T-cell (primary cell): ENCODE data around the gene LMX1B. TPM values are rescaled to one million over a fixed set of nuclear protein-coding genes. Genes with fewer than 3 reads are reported as not detected.

Experiments used
- ATAC-seq, 4 experiments: fragments of 200-7000 bp in 3 of 4; fragments of 150-1000 bp in 1 of 4; cut with Tn5 transposase; replicated peaks in 1 of 4; 1 replicate in 3 of 4; 2 replicates in 1 of 4; pipeline ENCODE4 v1.10.0; 2021; ENCODE audit warnings: moderate library complexity in 3 of 4, mild to moderate bottlenecking in 2 of 4, moderate number of reproducible peaks in 1 of 4
- CTCF ChIA-PET, 2 donors: fragments of 300-600 bp; sonication (Branson Sonifier 250); formaldehyde crosslinking; loops; one replicate each; lab custom pipeline; 2022; ENCODE audit warnings: antibody characterized with exemption in 2 of 2; lab: Charles Lee
- POLR2A ChIA-PET, 2 donors: fragments of 300-600 bp; sonication (Branson Sonifier 250); formaldehyde crosslinking; loops; one replicate each; lab custom pipeline; 2022; ENCODE audit warnings: antibody characterized with exemption in 2 of 2; lab: Charles Lee
- DNase-seq, 35 experiments: peaks; one replicate each; pipeline versions ENCODE4 v3.0.0 to v3.0.0-alpha.2; 2013 to 2023
- H3K27ac ChIP-seq: one replicate; pipeline ENCODE4 v1.5.1; 2013; ENCODE audit warnings: low read length
- H3K27me3 ChIP-seq, 2 experiments: replicated peaks in 1 of 2; 1 replicate in 1 of 2; 2 replicates in 1 of 2; pipeline versions ENCODE4 v1.6.1 to v1.7.0; 2013; ENCODE audit warnings: low read length in 1 of 2, mixed read lengths in 1 of 2; ENCODE audit not compliant: control insufficient read depth in 2 of 2, insufficient read depth in 2 of 2; ENCODE audit errors: extremely low read depth in 1 of 2
- H3K36me3 ChIP-seq, 2 donors: 1 replicate in 1 of 2; 2 replicates in 1 of 2; pipeline versions ENCODE4 v1.6.1 to v1.7.0; 2013; ENCODE audit warnings: low read length in 1 of 2; ENCODE audit not compliant: control insufficient read depth in 2 of 2, insufficient read depth in 1 of 2; ENCODE audit errors: extremely low read depth in 1 of 2
- H3K4me1 ChIP-seq, 2 experiments: 1 replicate in 1 of 2; 2 replicates in 1 of 2; pipeline versions ENCODE4 v1.6.1 to v1.7.0; 2013; ENCODE audit warnings: low read length in 2 of 2, mixed read lengths in 1 of 2; ENCODE audit not compliant: insufficient read depth in 2 of 2, control insufficient read depth in 1 of 2; ENCODE audit errors: extremely low read depth in 1 of 2
- H3K4me3 ChIP-seq, 2 donors: 1 replicate in 1 of 2; 2 replicates in 1 of 2; pipeline versions ENCODE4 v1.5.1 to v1.7.0; 2013; ENCODE audit warnings: mild to moderate bottlenecking in 2 of 2, low read length in 1 of 2, moderate library complexity in 1 of 2; ENCODE audit not compliant: control insufficient read depth in 1 of 2; ENCODE audit errors: extremely low read depth in 1 of 2
- H3K9me3 ChIP-seq: 2 replicates; pipeline ENCODE4 v1.7.0; 2013
- H3K27ac Mint-ChIP-seq, 2 donors: one replicate each; pipeline ENCODE4 v1.8.0; 2020 to 2021; ENCODE audit warnings: mild to moderate bottlenecking in 2 of 2, mixed read lengths in 2 of 2
- H3K27me3 Mint-ChIP-seq, 2 donors: one replicate each; pipeline ENCODE4 v1.8.0; 2021 to 2022; ENCODE audit warnings: mixed read lengths in 2 of 2
- H3K36me3 Mint-ChIP-seq: one replicate; pipeline ENCODE4 v1.8.0; 2021; ENCODE audit warnings: mixed read lengths
- H3K4me1 Mint-ChIP-seq, 3 donors: one replicate each; pipeline ENCODE4 v1.8.0; 2020 to 2022; ENCODE audit warnings: mixed read lengths in 3 of 3, mild to moderate bottlenecking in 1 of 3
- H3K4me3 Mint-ChIP-seq, 3 donors: one replicate each; pipeline ENCODE4 v1.8.0; 2020 to 2022; ENCODE audit warnings: mild to moderate bottlenecking in 3 of 3, mixed read lengths in 3 of 3, moderate library complexity in 3 of 3
- H3K9me3 Mint-ChIP-seq, 3 donors: one replicate each; pipeline ENCODE4 v1.8.0; 2020 to 2022; ENCODE audit warnings: mixed read lengths in 3 of 3
- WGBS: methylation state at CpG from one replicate; pipeline ENCODE4 v1.1.5; 2013; ENCODE audit warnings: missing lambda C conversion rate; ENCODE audit not compliant: insufficient coverage; 5-methylcytosine and 5-hydroxymethylcytosine counted together
- total RNA-seq, 35 experiments: library from RNA in 6 of 35; stranded (reverse) in 6 of 35; fragments of 120-200 nt in 1 of 35; gene quantifications; one replicate each; pipeline versions ENCODE4 v1.2.1 to v1.2.4 and lab custom pipeline; 2013 to 2026

LMX1B gene
- total RNA-seq, 5 donors from 2014 or later (not counting 1 experiment from before 2014, with no cell fraction given): not detected

GRCh38 chr9:126623667-126624478 lies 10.1 kb downstream of the LMX1B start:
- H3K36me3 Mint-ChIP-seq: no peaks in the 10 kb centered on the region
- DNase-seq (no peak), ATAC-seq (no peak)
- H3K4me1 Mint-ChIP-seq: peaks cover 7 to 17% (median 15%) of the 10 kb centered on the region in 3 donors
- ChIA-PET POLR2A (no interaction called here), CTCF (no interaction called here)
- Histone ChIP-seq H3K36me3 (no peaks in the 10 kb centered on the region), H3K27me3 (peaks cover 44 to 96% of the 10 kb centered on the region in 2 experiments), H3K27ac (no peak overlapping the region), H3K4me1 (peaks cover 3 to 33% of the 10 kb centered on the region in 2 experiments), H3K4me3 (no peak overlapping the region), H3K9me3 (no peaks in the 10 kb centered on the region)
- H3K9me3 Mint-ChIP-seq: no peaks in the 10 kb centered on the region
- H3K27me3 Mint-ChIP-seq: peaks cover 60 to 90% of the 10 kb centered on the region in 2 donors
- no peak overlapping the region for H3K4me3 Mint-ChIP-seq
- 9% methylated on average over 43 of the region's 52 CpGs for WGBS
- no peak overlapping the region for H3K27ac Mint-ChIP-seq

GRCh38 chr9:126624479-126624826 lies 10.7 kb downstream of the LMX1B start:
- H3K4me3 ChIP-seq: no peak overlapping the region

GRCh38 chr9:126624912-126625311 lies 11.2 kb downstream of the LMX1B start:
- H3K27me3 Mint-ChIP-seq: peaks cover 62 to 91% of the 10 kb centered on the region in 2 donors
- no peaks in the 10 kb centered on the region for H3K36me3 Mint-ChIP-seq
- POLR2A ChIA-PET: no interaction called here

More at GRCh38 chr9:126624479-126624826, 10.7 kb downstream of the LMX1B start:
- H3K36me3 Mint-ChIP-seq: no peaks in the 10 kb centered on the region
- no peaks in the 10 kb centered on the region for H3K36me3 ChIP-seq
- WGBS: 4% methylated on average over 4 of the region's 18 CpGs
- H3K4me1 Mint-ChIP-seq: peaks cover 7 to 15% (median 13%) of the 10 kb centered on the region in 3 donors
- no peak for DNase-seq
- POLR2A ChIA-PET: no interaction called here
- no peak for ATAC-seq
- peaks cover 44 to 96% of the 10 kb centered on the region in 2 experiments for H3K27me3 ChIP-seq
- no peaks in the 10 kb centered on the region for H3K9me3 ChIP-seq
- H3K27ac ChIP-seq: no peak overlapping the region
- H3K27me3 Mint-ChIP-seq: peaks cover 63 to 91% of the 10 kb centered on the region in 2 donors
- CTCF ChIA-PET: no interaction called here
- peaks cover 3 to 33% of the 10 kb centered on the region in 2 experiments for H3K4me1 ChIP-seq
- no peak overlapping the region for H3K4me3 Mint-ChIP-seq
- H3K9me3 Mint-ChIP-seq: no peaks in the 10 kb centered on the region
- no peak overlapping the region for H3K27ac Mint-ChIP-seq

GRCh38 chr9:126625329-126626126 lies 11.8 kb downstream of the LMX1B start:
- H3K4me3 ChIP-seq: peak overlapping the region; percentile 8 to 35

More at GRCh38 chr9:126624912-126625311, 11.2 kb downstream of the LMX1B start:
- H3K9me3 Mint-ChIP-seq: no peaks in the 10 kb centered on the region
- CTCF ChIA-PET: no interaction called here
- ATAC-seq (no peak), DNase-seq (no peak)
- H3K4me3 Mint-ChIP-seq: peak overlapping the region; percentile 54 to 73 (median 57)
- Histone ChIP-seq H3K4me3 (no peak overlapping the region), H3K36me3 (no peaks in the 10 kb centered on the region), H3K4me1 (peaks cover 3 to 33% of the 10 kb centered on the region in 2 experiments), H3K27me3 (peaks cover 40 to 96% of the 10 kb centered on the region in 2 experiments), H3K27ac (no peak overlapping the region), H3K9me3 (no peaks in the 10 kb centered on the region)
- peak overlapping the region in 1 of 2 donors; percentile 52 for H3K27ac Mint-ChIP-seq
- WGBS: 9% methylated on average over 18 of the region's 27 CpGs
- H3K4me1 Mint-ChIP-seq: peaks cover 7 to 15% (median 13%) of the 10 kb centered on the region in 3 donors

GRCh38 chr9:126626127-126626925 lies 12.6 kb downstream of the LMX1B start:
- no peaks in the 10 kb centered on the region for H3K36me3 ChIP-seq
- 7% methylated on average over 43 of the region's 56 CpGs for WGBS
- peak in 2 of 4 experiments; percentile 26 to 27 for ATAC-seq
- no peak overlapping the region for H3K27ac ChIP-seq
- peak overlapping the region; percentile 64 to 73 (median 64) for H3K4me3 Mint-ChIP-seq
- H3K9me3 ChIP-seq: no peaks in the 10 kb centered on the region
- peaks cover 54 to 89% of the 10 kb centered on the region in 2 donors for H3K27me3 Mint-ChIP-seq
- H3K4me1 Mint-ChIP-seq: peaks cover 7 to 15% (median 13%) of the 10 kb centered on the region in 3 donors
- no peaks in the 10 kb centered on the region for H3K9me3 Mint-ChIP-seq
- H3K4me3 ChIP-seq: peak overlapping the region; percentile 8 to 35
- ChIA-PET CTCF (no interaction called here), POLR2A (no interaction called here)
- no peak for DNase-seq
- no peak overlapping the region for H3K27ac Mint-ChIP-seq
- peaks cover 34 to 97% of the 10 kb centered on the region in 2 experiments for H3K27me3 ChIP-seq
- H3K36me3 Mint-ChIP-seq: no peaks in the 10 kb centered on the region
- H3K4me1 ChIP-seq: peaks cover 3 to 33% of the 10 kb centered on the region in 2 experiments

More at GRCh38 chr9:126625329-126626126, 11.8 kb downstream of the LMX1B start:
- peaks cover 3 to 33% of the 10 kb centered on the region in 2 experiments for H3K4me1 ChIP-seq
- Mint-ChIP-seq H3K4me1 (peaks cover 7 to 15% (median 13%) of the 10 kb centered on the region in 3 donors), H3K27ac (no peak overlapping the region), H3K9me3 (no peaks in the 10 kb centered on the region), H3K27me3 (peaks cover 60 to 91% of the 10 kb centered on the region in 2 donors), H3K36me3 (no peaks in the 10 kb centered on the region), H3K4me3 (peak overlapping the region; percentile 64 to 73 (median 64))
- H3K36me3 ChIP-seq: no peaks in the 10 kb centered on the region
- 3% methylated on average over 57 of the region's 64 CpGs for WGBS
- ATAC-seq (peak in 1 of 4 experiments; percentile 23), DNase-seq (no peak)
- no peaks in the 10 kb centered on the region for H3K9me3 ChIP-seq
- H3K27me3 ChIP-seq: peaks cover 37 to 97% of the 10 kb centered on the region in 2 experiments
- ChIA-PET CTCF (no interaction called here), POLR2A (no interaction called here)
- H3K27ac ChIP-seq: no peak overlapping the region

GRCh38 chr9:126626926-126627233 lies 13.2 kb downstream of the LMX1B start:
- Mint-ChIP-seq H3K4me3 (peak overlapping the region in 2 of 3 donors; percentile 64 to 73), H3K27me3 (peaks cover 50 to 89% of the 10 kb centered on the region in 2 donors), H3K9me3 (no peaks in the 10 kb centered on the region), H3K4me1 (peaks cover 7 to 15% (median 13%) of the 10 kb centered on the region in 3 donors), H3K36me3 (no peaks in the 10 kb centered on the region), H3K27ac (no peak overlapping the region)
- no peak overlapping the region for H3K4me3 ChIP-seq
- H3K27ac ChIP-seq: no peak overlapping the region
- peaks cover 3 to 33% of the 10 kb centered on the region in 2 experiments for H3K4me1 ChIP-seq
- ATAC-seq (no peak), DNase-seq (no peak)
- ChIA-PET POLR2A (no interaction called here), CTCF (no interaction called here)
- peaks cover 36 to 98% of the 10 kb centered on the region in 2 experiments for H3K27me3 ChIP-seq
- 23% methylated on average over 14 of the region's 14 CpGs for WGBS
- no peaks in the 10 kb centered on the region for H3K36me3 ChIP-seq
- H3K9me3 ChIP-seq: no peaks in the 10 kb centered on the region
